ENCODE results near the gene CCDC182.

DNA sequence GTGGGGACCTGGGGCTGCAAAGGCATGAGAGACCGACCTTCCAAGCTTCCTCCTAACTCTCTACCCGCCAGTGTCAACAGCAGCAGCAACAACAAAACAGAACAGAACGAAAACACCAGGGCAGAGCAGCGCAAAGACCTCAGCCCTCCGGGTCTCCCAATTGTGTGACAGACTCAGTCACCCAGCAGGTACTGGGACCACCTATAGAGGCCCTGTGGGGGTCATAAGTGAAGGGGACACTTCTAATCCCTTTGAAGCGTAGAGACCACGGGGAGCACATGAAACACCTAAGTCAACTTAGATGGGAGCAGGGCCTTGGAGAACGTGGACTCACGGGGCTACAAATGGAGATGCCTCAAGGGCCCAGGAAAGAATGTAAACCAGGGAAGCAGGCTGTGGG, 12.6 kb upstream of the CCDC182 start:
- TF ChIP-seq, protein P1, sequence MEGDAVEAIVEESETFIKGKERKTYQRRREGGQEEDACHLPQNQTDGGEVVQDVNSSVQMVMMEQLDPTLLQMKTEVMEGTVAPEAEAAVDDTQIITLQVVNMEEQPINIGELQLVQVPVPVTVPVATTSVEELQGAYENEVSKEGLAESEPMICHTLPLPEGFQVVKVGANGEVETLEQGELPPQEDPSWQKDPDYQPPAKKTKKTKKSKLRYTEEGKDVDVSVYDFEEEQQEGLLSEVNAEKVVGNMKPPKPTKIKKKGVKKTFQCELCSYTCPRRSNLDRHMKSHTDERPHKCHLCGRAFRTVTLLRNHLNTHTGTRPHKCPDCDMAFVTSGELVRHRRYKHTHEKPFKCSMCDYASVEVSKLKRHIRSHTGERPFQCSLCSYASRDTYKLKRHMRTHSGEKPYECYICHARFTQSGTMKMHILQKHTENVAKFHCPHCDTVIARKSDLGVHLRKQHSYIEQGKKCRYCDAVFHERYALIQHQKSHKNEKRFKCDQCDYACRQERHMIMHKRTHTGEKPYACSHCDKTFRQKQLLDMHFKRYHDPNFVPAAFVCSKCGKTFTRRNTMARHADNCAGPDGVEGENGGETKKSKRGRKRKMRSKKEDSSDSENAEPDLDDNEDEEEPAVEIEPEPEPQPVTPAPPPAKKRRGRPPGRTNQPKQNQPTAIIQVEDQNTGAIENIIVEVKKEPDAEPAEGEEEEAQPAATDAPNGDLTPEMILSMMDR (conservative IDR thresholded peaks at IDR 0.05; ENCODE audit: low read depth in 2 of 2) = no peak
- no peak for TF ChIP-seq POLR2AphosphoS5 (IDR thresholded peaks at IDR 0.05; ENCODE audit: low read depth)
- TF ChIP-seq EZH2phosphoT487 (IDR thresholded peaks at IDR 0.05; ENCODE audit: unreplicated experiment) = no peak
- TF ChIP-seq, protein P2, sequence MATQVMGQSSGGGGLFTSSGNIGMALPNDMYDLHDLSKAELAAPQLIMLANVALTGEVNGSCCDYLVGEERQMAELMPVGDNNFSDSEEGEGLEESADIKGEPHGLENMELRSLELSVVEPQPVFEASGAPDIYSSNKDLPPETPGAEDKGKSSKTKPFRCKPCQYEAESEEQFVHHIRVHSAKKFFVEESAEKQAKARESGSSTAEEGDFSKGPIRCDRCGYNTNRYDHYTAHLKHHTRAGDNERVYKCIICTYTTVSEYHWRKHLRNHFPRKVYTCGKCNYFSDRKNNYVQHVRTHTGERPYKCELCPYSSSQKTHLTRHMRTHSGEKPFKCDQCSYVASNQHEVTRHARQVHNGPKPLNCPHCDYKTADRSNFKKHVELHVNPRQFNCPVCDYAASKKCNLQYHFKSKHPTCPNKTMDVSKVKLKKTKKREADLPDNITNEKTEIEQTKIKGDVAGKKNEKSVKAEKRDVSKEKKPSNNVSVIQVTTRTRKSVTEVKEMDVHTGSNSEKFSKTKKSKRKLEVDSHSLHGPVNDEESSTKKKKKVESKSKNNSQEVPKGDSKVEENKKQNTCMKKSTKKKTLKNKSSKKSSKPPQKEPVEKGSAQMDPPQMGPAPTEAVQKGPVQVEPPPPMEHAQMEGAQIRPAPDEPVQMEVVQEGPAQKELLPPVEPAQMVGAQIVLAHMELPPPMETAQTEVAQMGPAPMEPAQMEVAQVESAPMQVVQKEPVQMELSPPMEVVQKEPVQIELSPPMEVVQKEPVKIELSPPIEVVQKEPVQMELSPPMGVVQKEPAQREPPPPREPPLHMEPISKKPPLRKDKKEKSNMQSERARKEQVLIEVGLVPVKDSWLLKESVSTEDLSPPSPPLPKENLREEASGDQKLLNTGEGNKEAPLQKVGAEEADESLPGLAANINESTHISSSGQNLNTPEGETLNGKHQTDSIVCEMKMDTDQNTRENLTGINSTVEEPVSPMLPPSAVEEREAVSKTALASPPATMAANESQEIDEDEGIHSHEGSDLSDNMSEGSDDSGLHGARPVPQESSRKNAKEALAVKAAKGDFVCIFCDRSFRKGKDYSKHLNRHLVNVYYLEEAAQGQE (IDR thresholded peaks at IDR 0.05; ENCODE audit: unreplicated experiment) = no peak
- TF ChIP-seq EZH2 (IDR thresholded peaks at IDR 0.05; ENCODE audit: low read depth, unreplicated experiment) = no peak
